KBM-7 (cell line): ENCODE data around the gene NRG3.
"Not testable (repeated sequence)": the region's sequence is repeated elsewhere in the genome, so short reads cannot be mapped to it uniquely, and the experiment has no call there.

Source experiments
- DNase-seq: peaks from one replicate; pipeline ENCODE4 v3.0.0-alpha.2; 2015
- in situ Hi-C: fragments of 300-500 bp; cut with MboI; formaldehyde crosslinking; loops from 2 replicates; pipeline ENCODE4 v1.14.3; 2020; ENCODE audit warnings: low sequenced_read_pairs, low pct_unique_long_range_greater_than_20kb, mixed read lengths

Gene NRG3

DNA sequence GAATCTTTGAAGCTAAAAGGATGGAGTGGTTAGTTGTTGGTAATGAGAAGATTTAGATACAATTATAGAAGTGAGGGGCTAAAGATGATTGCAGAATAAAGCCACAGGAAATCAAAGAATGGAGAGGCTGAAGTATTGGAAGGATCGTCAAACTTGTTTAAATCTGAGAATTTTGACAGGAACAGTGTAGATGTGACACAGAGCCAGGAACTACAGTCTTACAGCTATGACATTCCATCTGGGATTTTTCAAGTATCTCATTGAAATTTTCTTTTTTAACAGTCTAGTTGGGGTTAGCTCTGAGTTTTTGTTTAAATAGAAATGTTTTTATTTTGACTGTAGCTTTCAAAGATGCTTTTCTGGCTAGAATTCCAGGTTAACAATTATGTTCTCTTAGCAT is 181.4 kb downstream of the NRG3 start:
- in situ Hi-C loops: no loop called here
- DNase-seq: no peak

DNA sequence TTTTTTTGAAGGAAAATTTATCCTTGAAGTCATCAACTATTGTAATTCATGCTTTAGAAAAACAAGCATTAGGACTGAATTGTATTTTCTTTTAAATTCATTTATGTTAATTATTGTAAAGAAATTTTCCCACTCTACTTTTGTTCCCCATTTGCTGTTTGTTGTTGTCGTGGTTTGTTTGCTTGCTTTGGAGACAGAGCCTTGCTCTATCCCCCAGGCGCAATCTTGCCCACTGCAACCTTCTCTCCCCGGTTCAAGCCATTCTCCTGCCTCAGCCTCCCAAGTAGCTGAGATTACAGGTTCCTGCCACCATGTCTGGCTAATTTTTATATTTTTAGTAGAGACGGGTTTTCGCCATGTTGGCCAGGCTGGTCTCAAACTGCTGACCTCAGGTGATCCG is 192.2 kb downstream of the NRG3 start:
- DNase-seq, in situ Hi-C loops: not testable (repeated sequence)

DNA sequence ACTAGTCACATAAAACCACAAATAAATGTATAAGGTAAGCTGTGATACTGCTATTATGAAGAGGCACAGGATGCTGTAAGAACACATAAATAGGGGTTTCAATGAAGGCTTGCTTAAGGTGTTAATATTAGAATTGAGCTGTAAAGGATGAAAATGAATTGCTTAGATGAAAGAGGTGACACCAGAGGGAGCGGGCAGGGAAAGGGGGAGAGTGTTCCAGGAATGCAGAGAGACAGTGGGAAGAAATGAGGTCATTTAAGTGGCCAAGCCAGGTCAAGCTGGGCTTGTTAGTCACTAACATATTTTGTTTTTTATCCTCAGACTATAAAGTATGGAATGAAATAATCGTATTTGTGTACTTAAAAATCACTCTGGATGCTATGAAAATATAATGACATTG is 193.5 kb downstream of the NRG3 start:
- DNase-seq: no peak

DNA sequence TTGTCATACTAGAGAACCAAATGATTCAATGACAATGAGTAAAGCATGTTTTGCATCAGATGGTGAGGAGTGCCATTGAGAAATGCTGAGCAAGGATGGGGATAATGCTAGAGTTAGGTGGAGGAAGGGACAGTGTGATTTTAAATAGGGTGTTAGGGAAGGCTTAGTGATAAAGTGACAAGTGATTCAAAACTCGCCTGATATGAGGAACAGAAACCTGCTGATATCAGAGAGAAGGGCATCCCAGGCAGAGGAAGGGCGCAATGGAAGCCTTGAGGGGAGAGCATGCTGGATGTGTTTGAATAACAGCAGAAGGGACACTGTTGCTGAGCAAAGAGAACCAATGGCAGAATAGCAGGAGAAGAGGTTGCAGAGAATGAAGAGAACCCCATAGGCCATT is 196.2 kb downstream of the NRG3 start:
- in situ Hi-C loops: no loop called here
- DNase-seq: no peak

More for the DNA sequence above, 193.5 kb downstream of the NRG3 start:
- in situ Hi-C loops: no loop called here

DNA sequence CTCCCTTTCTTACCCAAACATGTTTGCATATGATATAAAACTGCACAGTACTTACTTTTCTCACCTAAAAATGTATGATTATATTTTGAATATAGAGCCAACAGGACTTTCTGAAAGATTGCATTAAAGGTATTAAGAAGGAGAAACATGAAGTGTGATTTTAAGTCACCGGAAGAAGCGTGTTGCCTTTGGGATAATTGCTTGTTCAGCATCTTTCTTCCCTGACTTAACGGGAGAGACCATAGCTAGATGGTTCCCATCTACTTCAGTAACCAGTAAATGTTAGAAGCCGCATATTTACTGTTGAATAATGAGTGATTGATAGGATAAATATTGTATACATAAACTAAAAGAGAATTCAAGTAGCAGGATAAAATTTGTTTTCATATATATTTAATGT is 197.1 kb downstream of the NRG3 start:
- DNase-seq: no peak
- in situ Hi-C loops: no loop called here

DNA sequence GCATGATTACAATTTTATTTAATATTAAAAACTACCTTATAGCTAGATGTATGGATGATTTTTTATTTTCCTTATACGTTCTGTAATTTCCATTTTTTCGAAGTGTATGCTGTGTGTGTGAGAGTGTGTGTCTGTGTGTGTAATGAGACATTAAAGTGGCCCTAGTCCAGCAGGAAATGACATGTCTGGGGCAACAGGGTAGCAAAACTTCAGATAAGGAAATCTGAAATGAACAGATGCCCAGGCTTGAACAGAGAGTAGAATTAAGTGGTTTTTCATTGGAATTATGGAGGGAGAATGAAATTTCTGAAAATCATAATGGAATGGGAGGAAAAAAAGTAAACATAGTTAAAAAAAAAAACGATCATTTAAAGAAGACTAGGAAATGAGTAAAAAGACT is 200.6 kb downstream of the NRG3 start:
- DNase-seq: no peak
- in situ Hi-C loops: no loop called here

DNA sequence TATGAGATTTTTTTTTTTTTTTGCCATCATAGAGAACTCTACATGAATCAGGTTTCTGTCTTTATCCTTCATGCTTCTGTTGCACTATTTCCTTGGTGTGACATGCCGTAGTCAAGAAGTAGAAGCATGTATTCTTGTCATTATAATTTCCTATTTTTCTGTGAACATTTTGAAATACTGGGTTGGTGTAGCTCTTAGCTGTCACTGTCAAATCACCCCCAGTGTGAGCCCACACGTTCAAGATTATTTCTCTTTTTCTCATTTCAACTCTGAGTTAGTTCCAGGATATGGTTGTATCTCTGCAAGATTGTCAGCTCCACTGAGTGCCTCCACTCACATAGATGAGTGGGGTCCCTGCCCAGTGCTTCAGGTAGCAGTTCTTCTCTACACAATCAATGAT is 209.5 kb downstream of the NRG3 start:
- DNase-seq: no peak
- in situ Hi-C loops: no loop called here

DNA sequence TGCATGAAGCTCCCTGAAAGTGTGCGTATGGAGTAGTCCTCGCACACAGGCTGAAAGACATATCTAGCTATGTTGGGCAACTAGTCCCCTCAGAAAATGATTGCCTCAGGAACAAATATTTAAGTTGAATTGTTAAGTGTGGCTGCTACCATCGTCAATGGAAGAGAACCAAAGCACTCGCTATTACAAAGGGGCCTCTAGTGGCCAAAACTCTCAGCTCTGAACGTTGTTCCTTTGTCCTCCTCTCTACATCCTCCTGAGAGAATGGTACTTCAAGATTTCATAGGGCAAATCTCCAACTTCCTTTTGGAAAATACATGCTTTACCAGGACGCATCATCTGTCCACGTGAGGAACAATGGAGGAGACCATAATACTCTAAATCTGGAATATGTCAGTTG is 209.9 kb downstream of the NRG3 start:
- in situ Hi-C loops: no loop called here
- DNase-seq: no peak

DNA sequence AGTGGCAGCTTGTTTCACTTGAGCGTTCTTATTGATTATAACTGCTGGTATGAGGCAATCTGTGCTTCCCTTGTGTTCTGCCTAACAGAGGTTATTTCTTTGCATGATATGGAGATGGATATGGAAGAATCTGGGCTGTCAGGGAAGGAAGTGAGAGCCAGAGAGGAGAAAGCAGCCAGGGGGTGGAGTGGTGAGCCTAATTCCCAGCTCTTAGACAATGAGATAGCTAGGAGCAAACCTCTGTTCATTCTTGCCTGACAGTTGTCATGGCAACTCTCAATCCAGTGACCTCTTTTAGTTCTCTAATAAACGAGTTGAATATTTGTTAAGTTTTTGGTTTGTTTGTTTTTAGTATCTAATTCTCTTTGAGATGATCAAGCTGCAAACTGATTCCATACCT is 214.3 kb downstream of the NRG3 start:
- DNase-seq: no peak
- in situ Hi-C loops: no loop called here

DNA sequence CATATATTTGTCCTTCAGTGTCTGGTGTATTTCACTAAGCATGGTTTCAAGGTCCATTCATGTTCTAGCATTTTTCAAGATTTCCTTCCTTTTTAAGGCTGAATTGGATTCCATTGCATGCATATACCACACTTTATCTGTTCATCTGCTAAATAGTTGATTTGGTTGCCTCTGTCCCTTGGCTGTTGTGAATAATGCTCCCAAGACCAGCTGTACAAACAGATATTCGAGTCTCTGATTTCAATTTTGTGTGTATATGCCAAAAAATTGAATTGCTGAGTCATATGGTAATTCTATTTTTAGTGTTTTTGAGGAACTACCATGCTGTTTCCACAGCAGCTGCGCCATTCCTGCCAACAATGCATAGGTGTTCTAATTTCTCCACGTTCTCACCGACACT is 216.4 kb downstream of the NRG3 start:
- in situ Hi-C loops: no loop called here

DNA sequence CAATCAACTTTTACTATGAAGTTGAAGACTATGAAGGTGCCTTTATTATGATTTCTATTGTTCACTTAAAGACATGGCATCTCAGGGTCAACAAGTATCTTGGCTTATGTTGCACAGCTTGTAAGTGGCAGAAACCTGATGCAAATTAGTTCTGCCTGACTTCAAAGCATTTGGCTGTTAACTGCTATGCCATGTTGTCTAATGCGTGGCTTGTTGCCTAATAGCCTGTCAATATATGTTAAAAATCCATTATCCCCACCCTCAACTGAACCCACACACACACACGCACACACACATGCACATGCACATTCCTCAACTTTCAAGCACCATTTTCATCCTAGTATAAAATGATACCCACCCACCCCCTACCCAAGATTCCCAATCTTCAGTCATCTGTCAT is 217.1 kb downstream of the NRG3 start:
- DNase-seq: no peak
- in situ Hi-C loops: no loop called here

More for the DNA sequence above, 216.4 kb downstream of the NRG3 start:
- no peak for DNase-seq

DNA sequence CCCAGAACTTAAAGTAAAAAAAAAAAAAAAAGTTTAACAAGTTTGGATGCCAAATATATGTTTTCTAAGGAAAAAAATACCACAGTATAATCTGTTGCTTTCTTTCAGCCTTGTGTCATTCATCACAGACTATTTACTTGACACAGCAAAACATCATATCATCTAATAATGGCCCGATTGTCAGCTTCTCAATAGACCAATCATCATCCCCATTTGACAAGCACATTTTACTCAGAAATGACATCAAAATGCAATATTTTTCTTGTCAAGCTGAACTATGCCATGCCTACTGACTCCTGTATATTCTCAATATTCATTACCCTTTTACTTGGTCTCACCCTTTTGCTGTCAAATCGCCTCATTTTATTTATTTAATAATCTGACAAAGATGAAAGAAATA is 249.7 kb downstream of the NRG3 start:
- no peak for DNase-seq
- in situ Hi-C loops: no loop called here

DNA sequence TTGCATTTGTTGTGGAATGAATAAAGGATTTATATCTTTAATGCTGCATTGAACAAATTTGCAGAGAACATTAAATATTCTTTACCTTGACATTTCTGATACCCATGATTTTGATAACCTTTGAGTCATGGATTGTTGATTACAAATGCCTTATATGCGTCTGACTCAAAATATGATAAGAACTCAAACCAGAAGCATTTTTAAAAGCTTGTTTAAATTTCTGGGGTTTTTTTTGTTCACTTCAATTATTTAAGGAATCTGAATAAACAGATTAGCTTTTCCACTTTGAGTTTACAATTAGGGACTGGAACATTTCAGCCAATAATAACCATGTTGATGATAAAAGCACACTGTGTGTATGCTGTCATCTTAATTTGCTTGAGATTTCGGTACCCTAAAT is 253.5 kb downstream of the NRG3 start:
- DNase-seq: no peak
- in situ Hi-C loops: no loop called here

DNA sequence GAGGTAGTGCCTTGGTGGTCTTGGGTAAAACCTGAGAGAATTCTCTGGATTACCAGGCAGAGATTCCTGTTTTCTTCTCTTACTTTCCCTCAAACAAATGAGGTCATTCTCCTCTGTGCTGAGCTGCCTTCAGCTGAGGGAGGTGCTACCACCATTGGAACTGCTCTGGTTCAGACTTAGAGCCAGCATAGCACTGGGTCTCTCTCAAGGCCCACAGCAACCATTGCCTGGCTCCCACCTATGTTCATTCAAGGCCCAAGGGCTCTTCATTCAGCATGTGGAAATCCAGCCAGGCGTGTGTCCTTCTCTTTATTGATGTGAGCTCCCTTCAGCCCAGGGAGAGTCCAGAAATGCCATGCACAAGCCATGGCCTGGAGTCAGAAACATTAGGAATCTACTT is 261.1 kb downstream of the NRG3 start:
- DNase-seq: no peak
- in situ Hi-C loops: no loop called here

DNA sequence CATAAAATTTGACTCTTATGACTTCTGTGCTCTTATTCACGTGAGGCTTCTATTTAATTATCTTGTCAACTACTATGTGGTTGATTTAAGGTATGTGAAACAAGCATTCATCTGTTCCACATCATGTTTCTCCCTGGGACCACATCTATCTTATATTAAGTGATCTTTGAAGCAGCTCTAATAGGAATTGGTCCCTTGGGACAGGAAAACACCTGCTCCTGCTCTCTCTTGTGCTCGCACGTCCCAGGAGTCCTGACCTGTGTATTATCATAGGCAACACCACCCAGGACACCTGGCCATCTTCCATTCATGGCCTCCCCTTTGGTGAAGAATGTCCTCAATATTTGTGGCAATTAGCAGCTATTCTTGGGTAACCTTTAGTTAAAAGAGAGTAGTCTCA is 269.2 kb downstream of the NRG3 start:
- in situ Hi-C loops: no loop called here
- no peak for DNase-seq

DNA sequence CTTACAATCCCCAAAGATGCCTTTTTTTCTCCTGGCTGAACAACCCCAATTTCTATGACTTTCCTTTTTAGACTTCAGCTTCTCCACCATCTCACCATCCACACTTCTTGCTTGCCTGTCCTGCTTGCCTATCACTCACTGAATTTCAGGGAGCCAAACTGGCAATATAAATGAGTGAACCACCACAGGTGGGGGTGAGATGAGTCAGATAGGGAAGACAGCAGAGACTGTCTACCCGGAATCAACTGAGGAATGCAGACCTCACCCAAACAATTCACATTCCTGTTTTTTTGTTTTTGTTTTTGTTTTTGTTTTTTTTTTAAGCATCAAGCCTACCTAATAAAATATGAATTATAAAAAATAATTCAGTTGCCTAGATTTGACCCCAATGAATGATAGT is 273.8 kb downstream of the NRG3 start:
- DNase-seq: no peak
- in situ Hi-C loops: no loop called here

DNA sequence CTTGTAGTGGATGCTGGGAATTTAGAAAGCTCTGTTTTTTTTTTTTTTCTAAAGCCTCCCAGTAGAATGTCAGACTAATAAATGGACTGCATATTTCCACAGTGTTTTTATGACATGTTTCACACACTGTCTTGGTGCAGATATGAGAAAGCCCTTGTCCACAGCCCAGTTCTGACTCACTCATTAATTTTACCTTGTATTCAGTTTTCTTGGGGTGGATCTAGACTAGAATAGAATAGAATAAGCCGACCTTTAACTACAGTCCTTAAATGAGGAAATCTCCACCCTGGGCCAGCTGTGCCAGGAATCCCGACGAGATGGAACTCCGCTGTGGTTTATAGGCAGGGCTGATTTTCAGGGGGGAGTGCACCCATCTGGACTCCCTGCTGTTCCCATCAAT is 274.7 kb downstream of the NRG3 start:
- in situ Hi-C loops: no loop called here
- DNase-seq: no peak

DNA sequence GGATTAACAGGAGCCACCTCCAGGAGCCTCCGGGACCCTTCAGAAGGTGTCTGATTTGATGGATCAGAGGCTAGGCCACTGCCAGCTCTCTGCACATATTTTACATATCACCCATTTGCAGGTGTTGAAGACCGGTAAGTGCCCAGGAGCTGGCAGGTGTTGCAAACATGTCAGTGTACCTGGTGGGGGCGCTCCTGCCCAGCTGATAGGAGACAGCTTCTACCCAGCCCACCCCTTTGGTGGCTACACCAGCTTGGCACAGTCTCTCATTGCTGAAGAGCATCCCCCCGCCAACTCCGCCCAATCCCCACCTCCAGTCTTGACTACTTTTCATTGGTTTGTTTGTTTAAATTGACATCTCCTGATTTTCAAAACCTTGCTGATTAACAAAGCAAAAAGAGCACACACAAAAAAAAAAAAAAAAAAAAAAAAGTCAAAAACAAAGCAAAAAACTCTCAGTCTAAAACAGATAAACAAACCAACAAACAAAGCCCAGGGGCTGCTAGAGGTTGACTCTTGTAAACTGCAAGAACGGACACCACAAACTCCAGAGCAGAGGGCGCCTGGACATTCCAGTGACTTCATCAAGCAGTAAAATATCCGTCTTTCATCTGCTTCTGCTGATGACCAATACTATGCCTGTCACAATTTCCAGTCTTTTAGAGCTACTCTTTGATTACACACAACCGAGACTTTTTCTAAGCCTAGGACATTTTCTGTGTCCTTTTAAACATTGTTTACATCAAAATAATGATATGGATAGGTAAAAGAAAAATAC is 275.3 kb downstream of the NRG3 start:
- in situ Hi-C loops: no loop called here
- DNase-seq: peak; percentile 12

DNA sequence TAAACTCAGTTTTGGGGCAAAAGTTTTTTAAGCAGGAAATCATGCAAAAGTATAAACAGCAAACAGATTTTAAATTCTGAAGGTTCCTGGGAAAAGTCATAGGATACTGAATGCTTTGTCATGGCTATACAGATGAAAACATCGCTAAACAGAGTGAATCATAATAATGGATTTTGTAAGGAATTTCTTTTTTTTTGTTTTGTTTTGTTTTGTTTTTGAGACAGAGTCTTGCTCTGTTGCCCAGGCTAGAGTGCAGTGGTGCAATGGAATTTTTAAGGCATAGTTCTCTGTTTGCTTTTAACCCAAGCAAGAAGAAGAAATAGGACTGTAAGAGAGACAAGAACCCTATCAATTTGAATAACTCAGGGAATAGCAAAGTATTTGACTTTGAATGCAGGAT is 285.3 kb downstream of the NRG3 start:
- in situ Hi-C loops: no loop called here
- DNase-seq: no peak

DNA sequence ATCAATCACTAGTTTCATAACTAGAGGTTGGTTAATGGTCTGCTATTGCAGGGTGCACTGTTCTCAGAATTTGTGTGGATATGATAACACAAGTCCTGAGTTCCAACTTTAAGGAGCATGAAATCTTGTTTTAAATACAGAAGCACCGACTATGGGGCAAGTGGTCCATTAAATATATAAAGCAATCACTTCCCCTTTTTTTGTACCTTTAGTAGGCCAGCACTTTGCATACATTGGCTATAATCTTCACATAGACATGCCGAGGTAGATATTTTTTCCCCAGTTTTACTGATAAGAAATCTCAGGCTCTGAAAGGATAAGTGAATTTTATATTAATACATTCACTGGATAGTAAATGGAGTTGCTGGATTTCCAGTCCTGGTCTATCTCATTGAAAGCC is 286.3 kb downstream of the NRG3 start:
- no peak for DNase-seq
- in situ Hi-C loops: no loop called here

DNA sequence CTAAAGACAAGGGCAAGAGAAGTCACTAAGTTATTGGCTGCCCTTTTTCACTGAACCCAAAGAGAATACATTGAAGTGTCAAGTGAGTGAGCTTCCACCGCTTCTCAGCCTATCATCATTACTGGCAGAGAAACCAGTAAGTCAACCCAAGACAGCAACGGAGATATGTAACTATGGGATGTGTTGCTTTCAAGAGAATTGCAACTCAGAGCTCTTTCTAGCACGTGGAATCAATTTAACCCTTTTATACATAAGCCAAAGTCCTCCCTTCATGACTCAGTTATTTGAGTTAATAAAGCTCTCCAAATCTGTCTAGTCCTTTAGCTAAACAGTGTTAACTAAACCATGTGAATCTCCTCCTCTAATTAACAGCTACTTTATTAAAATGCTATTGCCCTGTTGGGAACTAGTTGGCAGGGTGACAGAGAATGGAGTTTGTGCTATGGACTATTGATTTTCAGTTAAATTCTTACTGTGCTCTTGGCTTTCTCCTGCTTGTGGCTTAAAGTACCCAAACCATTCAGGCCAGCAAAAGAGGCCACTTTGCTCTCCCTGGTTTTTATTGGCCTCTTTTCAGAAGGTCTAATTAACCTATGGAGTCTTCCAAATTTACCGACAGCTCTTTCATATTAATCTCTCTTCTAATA is 287.7 kb downstream of the NRG3 start:
- in situ Hi-C loops: no loop called here
- no peak for DNase-seq
